Frontal cortex (tissue), 4 donors: ENCODE measurements around the gene SHROOM2. TPM values are rescaled to one million over a fixed set of nuclear protein-coding genes. Genes with fewer than 3 reads are reported as not detected.
A peak's percentile ranks its signal among the peaks of the same experiment; 100 is the strongest.

Experiments used
- DNase-seq, 2 donors: peaks; one replicate each; pipeline ENCODE4 v3.0.0; 2012; ENCODE audit warnings: low spot score in 2 of 2
- FAIRE-seq: peaks from 2 replicates; lab custom pipeline; 2012; peaks lifted over from hg19 to GRCh38; lab: Jason Lieb, UNC
- small RNA-seq: library from RNA; depleted of rRNA; stranded (forward); fragments of <200 nt; gene quantifications from one replicate; pipeline ENCODE3, GENCODE V24; 2014
- total RNA-seq: library from RNA; depleted of rRNA; stranded (reverse); fragments of >200 nt; gene quantifications from one replicate; pipeline ENCODE4 v1.2.3, GENCODE V29; 2014
- donor health status: control.
- donor health status: control.
- donor health status: control.

Gene SHROOM2
- total RNA-seq, 1 donor from 2014 or later = 19.2 TPM

- DNase-seq = no peak
- FAIRE-seq = no peak
These were observed 194.2 kb downstream of the SHROOM2 start for GRCh38 chrX:9980401-9980800.

GRCh38 chrX:9980927-9981326, 194.7 kb downstream of the SHROOM2 start:
- no peak for FAIRE-seq
- no peak for DNase-seq

GRCh38 chrX:9983441-9983840, 197.2 kb downstream of the SHROOM2 start:
- DNase-seq = no peak
- FAIRE-seq = no peak

- FAIRE-seq = no peak
- DNase-seq = no peak
These were observed 197.6 kb downstream of the SHROOM2 start for GRCh38 chrX:9983846-9984245.

GRCh38 chrX:9988762-9989161, 202.5 kb downstream of the SHROOM2 start:
- DNase-seq (no peak), FAIRE-seq (no peak)

- DNase-seq = no peak
- FAIRE-seq = no peak
These were observed 205.8 kb downstream of the SHROOM2 start for GRCh38 chrX:9992061-9992460.

GRCh38 chrX:9992724-9993123, 206.5 kb downstream of the SHROOM2 start:
- DNase-seq = no peak
- no peak for FAIRE-seq

- no peak for FAIRE-seq
- DNase-seq = peak; percentile 78 to 84
These were observed 209.7 kb downstream of the SHROOM2 start for GRCh38 chrX:9995855-9996339.

- DNase-seq = no peak
- no peak for FAIRE-seq
These were observed 210.8 kb downstream of the SHROOM2 start for GRCh38 chrX:9997041-9997440.

GRCh38 chrX:9997524-9997923, 211.3 kb downstream of the SHROOM2 start:
- FAIRE-seq (no peak), DNase-seq (no peak)

Small RNA genes lying within 50 kb of the gene (small RNA-seq; reads per million reads assigned to genes)
- gene RF00019 = not detected

Other genes starting within 250 kb of the SHROOM2 start
- gene GPR143, start 20.6 kb upstream of the SHROOM2 start, total RNA-seq = 0.82 TPM
- not detected for gene CLDN34, start 180.9 kb downstream of the SHROOM2 start, total RNA-seq